DOHH2 (cell line): Measurements from ENCODE around the gene CANT1.
"Not testable (repeated sequence)": the region's sequence is repeated elsewhere in the genome, so short reads cannot be mapped to it uniquely, and the experiment has no call there.

Experiments
- H3F3A ChIP-seq: fragments of 200-600 bp; sonication (generic), shearing (Covaris generic); 2 replicates; pipeline ENCODE4 v1.6.0; 2016; ENCODE audit warnings: antibody characterized with exemption, mild to moderate bottlenecking; ENCODE audit not compliant: control insufficient read depth, insufficient read depth
- H3K27ac ChIP-seq: fragments of 200-600 bp; sonication (generic); 2 replicates; pipeline ENCODE4 v1.5.1; 2014; ENCODE audit warnings: low read depth, mild to moderate bottlenecking, low read length, moderate library complexity
- H3K27me3 ChIP-seq: fragments of 200-600 bp; sonication (generic); 2 replicates; pipeline ENCODE4 v1.6.1; 2014; ENCODE audit warnings: mild to moderate bottlenecking, low read length, mixed read lengths; ENCODE audit not compliant: control insufficient read depth
- H3K36me3 ChIP-seq: fragments of 200-600 bp; sonication (generic); 2 replicates; pipeline ENCODE4 v1.6.1; 2014; ENCODE audit warnings: mild to moderate bottlenecking, low read length, moderate library complexity, mixed read lengths; ENCODE audit not compliant: control insufficient read depth
- H3K4me1 ChIP-seq: fragments of 200-600 bp; sonication (generic); 2 replicates; pipeline ENCODE4 v1.6.1; 2014; ENCODE audit warnings: mild to moderate bottlenecking, low read length, mixed read lengths; ENCODE audit not compliant: control insufficient read depth
- H3K4me2 ChIP-seq: fragments of 200-600 bp; sonication (generic); 2 replicates; pipeline ENCODE4 v1.6.0; 2014; ENCODE audit warnings: mild to moderate bottlenecking, low read length, moderate library complexity
- H3K4me3 ChIP-seq: fragments of 200-600 bp; sonication (generic); 2 replicates; pipeline ENCODE4 v1.5.1; 2014; ENCODE audit warnings: mild to moderate bottlenecking, low read length, mixed read lengths
- H3K79me2 ChIP-seq: fragments of 200-600 bp; sonication (generic); 2 replicates; pipeline ENCODE4 v1.6.1; 2014; ENCODE audit warnings: mild to moderate bottlenecking, low read length, mixed read lengths; ENCODE audit not compliant: control insufficient read depth
- H3K9me2 ChIP-seq: fragments of 200-600 bp; sonication (generic); replicated peaks from 2 replicates; pipeline ENCODE4 v1.6.1; 2014; ENCODE audit warnings: mild to moderate bottlenecking, low read length, mixed read lengths; ENCODE audit not compliant: control insufficient read depth
- H3K9me3 ChIP-seq: fragments of 200-600 bp; sonication (generic); 2 replicates; pipeline ENCODE4 v1.6.1; 2014; ENCODE audit warnings: antibody characterized with exemption, low read length, mixed read lengths; ENCODE audit not compliant: control insufficient read depth, insufficient read depth
- H4K20me1 ChIP-seq: fragments of 200-600 bp; sonication (generic); 2 replicates; pipeline ENCODE4 v1.6.0; 2014; ENCODE audit warnings: low read depth, mild to moderate bottlenecking, antibody characterized with exemption, low read length, moderate library complexity; ENCODE audit not compliant: control insufficient read depth, insufficient read depth
- EZH2phosphoT487 ChIP-seq: fragments of 200-600 bp; sonication (generic); IDR thresholded peaks from 2 replicates; pipeline ENCODE4 v1.6.1; 2017; ENCODE audit warnings: borderline replicate concordance, mild to moderate bottlenecking, antibody characterized with exemption, low read length, moderate library complexity, mixed read lengths
- TF ChIP-seq, protein P1 (sequence below): fragments of 200-600 bp; sonication (generic); IDR thresholded peaks from one replicate; pipeline ENCODE4 v1.5.1; 2014; ENCODE audit warnings: antibody characterized with exemption, mild to moderate bottlenecking, low read depth, low read length; ENCODE audit not compliant: poor library complexity, severe bottlenecking

Gene CANT1

GRCh38 chr17:78946631-78947030 is 62.9 kb downstream of the CANT1 start:
- TF ChIP-seq, protein P1, sequence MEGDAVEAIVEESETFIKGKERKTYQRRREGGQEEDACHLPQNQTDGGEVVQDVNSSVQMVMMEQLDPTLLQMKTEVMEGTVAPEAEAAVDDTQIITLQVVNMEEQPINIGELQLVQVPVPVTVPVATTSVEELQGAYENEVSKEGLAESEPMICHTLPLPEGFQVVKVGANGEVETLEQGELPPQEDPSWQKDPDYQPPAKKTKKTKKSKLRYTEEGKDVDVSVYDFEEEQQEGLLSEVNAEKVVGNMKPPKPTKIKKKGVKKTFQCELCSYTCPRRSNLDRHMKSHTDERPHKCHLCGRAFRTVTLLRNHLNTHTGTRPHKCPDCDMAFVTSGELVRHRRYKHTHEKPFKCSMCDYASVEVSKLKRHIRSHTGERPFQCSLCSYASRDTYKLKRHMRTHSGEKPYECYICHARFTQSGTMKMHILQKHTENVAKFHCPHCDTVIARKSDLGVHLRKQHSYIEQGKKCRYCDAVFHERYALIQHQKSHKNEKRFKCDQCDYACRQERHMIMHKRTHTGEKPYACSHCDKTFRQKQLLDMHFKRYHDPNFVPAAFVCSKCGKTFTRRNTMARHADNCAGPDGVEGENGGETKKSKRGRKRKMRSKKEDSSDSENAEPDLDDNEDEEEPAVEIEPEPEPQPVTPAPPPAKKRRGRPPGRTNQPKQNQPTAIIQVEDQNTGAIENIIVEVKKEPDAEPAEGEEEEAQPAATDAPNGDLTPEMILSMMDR, result no peak
- TF ChIP-seq EZH2phosphoT487, result no peak
- Histone ChIP-seq H4K20me1 (no peaks in the 10 kb centered on the region), H3K27ac (no peak overlapping the region), H3F3A (no peaks in the 10 kb centered on the region), H3K9me3 (no peaks in the 10 kb centered on the region), H3K36me3 (no peaks in the 10 kb centered on the region), H3K4me2 (no peak overlapping the region), H3K4me1 (no peaks in the 10 kb centered on the region), H3K27me3 (peaks cover 14% of the 10 kb centered on the region), H3K9me2 (no peaks in the 10 kb centered on the region), H3K79me2 (no peaks in the 10 kb centered on the region), H3K4me3 (no peak overlapping the region)

GRCh38 chr17:78946131-78946530 is 63.4 kb downstream of the CANT1 start:
- H3K27ac ChIP-seq, result no peak overlapping the region
- TF ChIP-seq, protein P1, result no peak
- TF ChIP-seq EZH2phosphoT487, result no peak
- H3K4me2 ChIP-seq, result no peak overlapping the region
- H3K9me3 ChIP-seq, result no peaks in the 10 kb centered on the region
- no peaks in the 10 kb centered on the region for H3K36me3 ChIP-seq
- no peaks in the 10 kb centered on the region for H3K79me2 ChIP-seq
- H4K20me1 ChIP-seq, result no peaks in the 10 kb centered on the region
- H3K4me3 ChIP-seq, result no peak overlapping the region
- H3K4me1 ChIP-seq, result no peaks in the 10 kb centered on the region
- H3F3A ChIP-seq, result no peaks in the 10 kb centered on the region
- peaks cover 14% of the 10 kb centered on the region for H3K27me3 ChIP-seq
- H3K9me2 ChIP-seq, result no peaks in the 10 kb centered on the region

DNA sequence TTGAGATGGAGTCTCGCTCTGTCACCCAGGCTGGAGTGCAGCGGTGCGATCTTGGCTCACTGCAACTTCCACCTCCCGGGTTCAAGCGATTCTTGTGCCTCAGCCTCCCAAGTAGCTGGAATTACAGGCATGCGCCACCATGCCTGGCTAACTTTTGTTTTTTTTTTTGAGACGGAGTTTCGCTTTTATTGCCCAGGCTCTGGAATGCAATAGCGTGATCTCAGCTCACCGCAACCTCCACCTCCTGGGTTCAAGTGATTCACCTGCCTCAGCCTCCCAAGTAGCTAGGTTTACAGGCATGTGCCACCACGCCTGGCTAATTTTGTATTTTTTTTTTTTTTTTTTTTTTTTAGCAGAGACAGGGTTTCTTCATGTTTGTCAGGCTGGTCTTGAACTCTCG is 64.1 kb downstream of the CANT1 start:
- not testable (repeated sequence) for H3K79me2 ChIP-seq, H3K4me1 ChIP-seq, H3K4me3 ChIP-seq, H3K9me3 ChIP-seq, H3K36me3 ChIP-seq, H3K4me2 ChIP-seq, H4K20me1 ChIP-seq, H3K9me2 ChIP-seq, H3K27ac ChIP-seq, H3F3A ChIP-seq
- peaks cover 14% of the 10 kb centered on the region for H3K27me3 ChIP-seq

DNA sequence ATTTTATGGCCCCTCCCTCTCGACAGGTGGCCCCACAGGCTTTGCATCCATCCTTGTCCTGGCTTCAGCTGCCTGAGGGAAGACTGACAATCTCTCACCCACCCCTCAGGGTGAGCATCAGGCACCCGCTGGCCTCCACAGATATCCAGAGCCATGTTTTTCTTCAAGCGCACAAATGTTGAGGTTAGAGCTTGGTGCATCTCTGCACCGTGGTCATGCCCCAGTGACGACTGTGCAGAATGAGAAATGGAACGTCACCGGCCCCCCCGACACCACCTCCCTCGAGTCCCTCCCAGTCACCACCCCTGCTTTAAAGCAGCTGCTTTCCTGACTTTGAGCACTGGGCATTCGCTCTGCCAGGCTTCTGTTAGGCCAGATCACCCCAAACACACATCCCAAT is 64.6 kb downstream of the CANT1 start:
- no peaks in the 10 kb centered on the region for H3K9me2 ChIP-seq
- no peak overlapping the region for H3K27ac ChIP-seq
- H3K4me3 ChIP-seq, result no peak overlapping the region
- no peak overlapping the region for H3K4me2 ChIP-seq
- H4K20me1 ChIP-seq, result no peaks in the 10 kb centered on the region
- H3K36me3 ChIP-seq, result no peaks in the 10 kb centered on the region
- H3F3A ChIP-seq, result no peaks in the 10 kb centered on the region
- no peaks in the 10 kb centered on the region for H3K79me2 ChIP-seq
- H3K9me3 ChIP-seq, result no peaks in the 10 kb centered on the region
- peaks cover 12% of the 10 kb centered on the region for H3K27me3 ChIP-seq
- H3K4me1 ChIP-seq, result no peaks in the 10 kb centered on the region
- TF ChIP-seq, protein P1, result no peak
- TF ChIP-seq EZH2phosphoT487, result no peak
